ENCODE data around the gene DNAJC6.

Gene DNAJC6

GRCh38 chr1:65316233-65316632, 6.9 kb downstream of the DNAJC6 start:
- no peaks in the 10 kb centered on the region for H3K79me2 ChIP-seq (ENCODE audit: insufficient read depth, low read depth)
- H4K20me1 ChIP-seq (ENCODE audit: insufficient read depth) = no peaks in the 10 kb centered on the region
- H3K36me3 ChIP-seq (ENCODE audit: insufficient read depth) = no peaks in the 10 kb centered on the region
- no peak overlapping the region for H3K4me3 ChIP-seq (IDR thresholded peaks at IDR 0.05; ENCODE audit: insufficient read depth, low read depth, low read length)
- TF ChIP-seq CTCF (conservative IDR thresholded peaks at IDR 0.05; ENCODE audit: low read depth, low read length) = no peak
- H3K27ac ChIP-seq = no peak overlapping the region
- no peaks in the 10 kb centered on the region for H3K27me3 ChIP-seq (ENCODE audit: insufficient read depth, low read depth)
- no peak overlapping the region for H3K4me2 ChIP-seq
- no peak overlapping the region for H3K9ac ChIP-seq
- H3K4me1 ChIP-seq (ENCODE audit: low read depth, poor library complexity, severe bottlenecking) = no peaks in the 10 kb centered on the region
- no peak overlapping the region for H2AFZ ChIP-seq (ENCODE audit: low read depth)

- Histone ChIP-seq H3K4me1 (ENCODE audit: low read depth, poor library complexity, severe bottlenecking) (no peaks in the 10 kb centered on the region), H3K4me3 (IDR thresholded peaks at IDR 0.05; ENCODE audit: insufficient read depth, low read depth, low read length) (no peak overlapping the region), H3K9ac (no peak overlapping the region), H4K20me1 (ENCODE audit: insufficient read depth) (no peaks in the 10 kb centered on the region), H2AFZ (ENCODE audit: low read depth) (no peak overlapping the region), H3K36me3 (ENCODE audit: insufficient read depth) (no peaks in the 10 kb centered on the region), H3K79me2 (ENCODE audit: insufficient read depth, low read depth) (no peaks in the 10 kb centered on the region), H3K4me2 (no peak overlapping the region), H3K27ac (no peak overlapping the region), H3K27me3 (ENCODE audit: insufficient read depth, low read depth) (no peaks in the 10 kb centered on the region)
- no peak for TF ChIP-seq CTCF (conservative IDR thresholded peaks at IDR 0.05; ENCODE audit: low read depth, low read length)
Measured at GRCh38 chr1:65317866-65318653, 8.7 kb downstream of the DNAJC6 start.

GRCh38 chr1:65319141-65319540, 9.8 kb downstream of the DNAJC6 start:
- Histone ChIP-seq H3K27ac (no peak overlapping the region), H2AFZ (ENCODE audit: low read depth) (no peak overlapping the region), H3K4me3 (IDR thresholded peaks at IDR 0.05; ENCODE audit: insufficient read depth, low read depth, low read length) (no peak overlapping the region), H4K20me1 (ENCODE audit: insufficient read depth) (no peaks in the 10 kb centered on the region), H3K36me3 (ENCODE audit: insufficient read depth) (no peaks in the 10 kb centered on the region), H3K79me2 (ENCODE audit: insufficient read depth, low read depth) (no peaks in the 10 kb centered on the region), H3K27me3 (ENCODE audit: insufficient read depth, low read depth) (no peaks in the 10 kb centered on the region), H3K9ac (no peak overlapping the region), H3K4me2 (no peak overlapping the region), H3K4me1 (ENCODE audit: low read depth, poor library complexity, severe bottlenecking) (no peaks in the 10 kb centered on the region)
- TF ChIP-seq CTCF (conservative IDR thresholded peaks at IDR 0.05; ENCODE audit: low read depth, low read length) = no peak

GRCh38 chr1:65319754-65320153, 10.4 kb downstream of the DNAJC6 start:
- H3K79me2 ChIP-seq (ENCODE audit: insufficient read depth, low read depth) = no peaks in the 10 kb centered on the region
- no peaks in the 10 kb centered on the region for H3K4me1 ChIP-seq (ENCODE audit: low read depth, poor library complexity, severe bottlenecking)
- H2AFZ ChIP-seq (ENCODE audit: low read depth) = no peak overlapping the region
- H3K4me3 ChIP-seq (IDR thresholded peaks at IDR 0.05; ENCODE audit: insufficient read depth, low read depth, low read length) = no peak overlapping the region
- no peak for TF ChIP-seq CTCF (conservative IDR thresholded peaks at IDR 0.05; ENCODE audit: low read depth, low read length)
- H3K9ac ChIP-seq = no peak overlapping the region
- H3K27me3 ChIP-seq (ENCODE audit: insufficient read depth, low read depth) = no peaks in the 10 kb centered on the region
- H3K36me3 ChIP-seq (ENCODE audit: insufficient read depth) = no peaks in the 10 kb centered on the region
- no peak overlapping the region for H3K4me2 ChIP-seq
- no peak overlapping the region for H3K27ac ChIP-seq
- H4K20me1 ChIP-seq (ENCODE audit: insufficient read depth) = no peaks in the 10 kb centered on the region

Measured in KMS-11 (cell line).